Fibroblast of villous mesenchyme (primary cell): ENCODE results near the gene CNTNAP4. TPM values are rescaled to one million over a fixed set of nuclear protein-coding genes. Genes with fewer than 3 reads are reported as not detected.

ENCODE experiments used
- DNase-seq: peaks from one replicate; pipeline ENCODE4 v3.0.0-alpha.2; 2010; ENCODE audit warnings: low read depth
- H3K4me3 ChIP-seq: 2 replicates; pipeline ENCODE4 v1.5.1; 2011; ENCODE audit warnings: low read depth, mild to moderate bottlenecking, low read length
- total RNA-seq: library from RNA; depleted of rRNA; stranded (reverse); fragments of >200 nt; gene quantifications from 2 replicates; pipeline ENCODE4 v1.2.3, GENCODE V29; 2012
- TF ChIP-seq, protein P1 (sequence below): IDR thresholded peaks from 2 replicates; pipeline ENCODE4 v1.5.1; 2012; ENCODE audit warnings: low read depth, mild to moderate bottlenecking, low read length; ENCODE audit not compliant: insufficient read depth

CNTNAP4 gene
- total RNA-seq, 1 donor = not detected

DNA sequence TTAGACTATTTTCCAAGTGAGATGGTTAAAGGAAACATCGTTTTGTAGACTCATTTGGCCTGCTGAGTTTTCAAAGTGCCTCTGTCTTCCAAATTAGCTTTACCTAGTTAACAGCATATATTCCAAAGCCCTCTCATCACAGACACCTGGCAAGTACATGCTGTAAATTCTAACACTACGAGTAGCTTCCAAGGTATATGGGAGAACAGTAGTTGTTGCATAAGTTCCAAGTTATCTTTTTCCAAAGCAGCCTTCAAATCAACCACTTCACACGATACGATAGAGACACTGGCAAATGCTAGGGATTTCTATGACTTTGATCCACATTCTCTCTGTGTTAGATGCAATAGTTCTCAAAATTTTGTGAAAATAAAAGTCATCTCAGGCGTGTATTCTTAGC is 299.3 kb downstream of the CNTNAP4 start:
- DNase-seq = no peak
- no peak overlapping the region for H3K4me3 ChIP-seq
- TF ChIP-seq, protein P1, sequence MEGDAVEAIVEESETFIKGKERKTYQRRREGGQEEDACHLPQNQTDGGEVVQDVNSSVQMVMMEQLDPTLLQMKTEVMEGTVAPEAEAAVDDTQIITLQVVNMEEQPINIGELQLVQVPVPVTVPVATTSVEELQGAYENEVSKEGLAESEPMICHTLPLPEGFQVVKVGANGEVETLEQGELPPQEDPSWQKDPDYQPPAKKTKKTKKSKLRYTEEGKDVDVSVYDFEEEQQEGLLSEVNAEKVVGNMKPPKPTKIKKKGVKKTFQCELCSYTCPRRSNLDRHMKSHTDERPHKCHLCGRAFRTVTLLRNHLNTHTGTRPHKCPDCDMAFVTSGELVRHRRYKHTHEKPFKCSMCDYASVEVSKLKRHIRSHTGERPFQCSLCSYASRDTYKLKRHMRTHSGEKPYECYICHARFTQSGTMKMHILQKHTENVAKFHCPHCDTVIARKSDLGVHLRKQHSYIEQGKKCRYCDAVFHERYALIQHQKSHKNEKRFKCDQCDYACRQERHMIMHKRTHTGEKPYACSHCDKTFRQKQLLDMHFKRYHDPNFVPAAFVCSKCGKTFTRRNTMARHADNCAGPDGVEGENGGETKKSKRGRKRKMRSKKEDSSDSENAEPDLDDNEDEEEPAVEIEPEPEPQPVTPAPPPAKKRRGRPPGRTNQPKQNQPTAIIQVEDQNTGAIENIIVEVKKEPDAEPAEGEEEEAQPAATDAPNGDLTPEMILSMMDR = no peak

DNA sequence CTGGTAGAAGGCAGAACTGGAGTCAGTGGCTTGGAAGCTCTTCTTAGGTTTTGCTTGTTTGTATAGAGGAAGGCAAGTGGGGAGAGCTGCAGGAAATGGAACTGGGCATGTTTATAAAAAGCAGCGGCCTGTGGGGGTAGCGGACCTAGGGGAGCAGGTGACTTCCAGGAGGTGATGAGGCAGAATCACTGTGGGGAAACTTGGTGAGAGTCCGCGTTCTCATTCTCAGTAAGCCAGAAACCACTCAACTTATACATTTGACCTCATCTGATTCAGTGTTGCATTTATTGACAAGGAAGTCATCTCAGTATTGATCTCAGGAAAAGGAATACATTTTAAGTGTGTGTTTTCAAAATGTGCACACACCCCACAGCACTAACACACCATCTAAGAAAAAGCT is 299.8 kb downstream of the CNTNAP4 start:
- DNase-seq = no peak
- TF ChIP-seq, protein P1 = no peak
- H3K4me3 ChIP-seq = no peak overlapping the region

DNA sequence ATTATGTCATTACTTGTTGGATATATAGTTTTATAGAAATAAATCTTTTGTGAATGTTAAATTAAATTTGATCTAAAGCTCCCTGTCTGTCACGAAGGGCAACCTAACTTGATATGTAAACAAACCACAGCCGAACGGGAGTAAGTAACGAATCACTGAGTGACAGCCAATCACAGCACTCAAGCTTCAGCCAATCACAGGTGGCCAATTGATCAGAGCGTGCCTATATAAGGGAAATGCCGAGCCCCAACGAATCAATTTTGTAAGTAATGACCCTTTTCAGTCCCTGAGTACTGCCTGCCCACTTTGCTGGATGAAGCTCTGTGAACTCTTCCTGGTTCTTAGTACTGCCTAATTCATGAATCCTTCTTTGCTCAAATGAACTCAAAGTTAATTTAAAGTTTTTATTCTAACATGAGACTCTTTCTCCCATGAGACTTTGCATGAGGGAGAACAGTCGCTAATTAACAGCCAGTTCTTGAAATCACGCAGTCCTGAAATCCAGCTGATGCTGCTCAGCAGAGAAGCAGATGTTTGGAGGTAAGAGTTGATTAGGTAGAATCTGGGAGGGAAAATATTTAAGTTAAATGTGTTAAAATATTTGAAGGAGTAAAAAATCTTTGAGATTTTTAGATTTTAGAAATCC is 302.2 kb downstream of the CNTNAP4 start:
- TF ChIP-seq, protein P1 = no peak
- no peak for DNase-seq
- no peak overlapping the region for H3K4me3 ChIP-seq

DNA sequence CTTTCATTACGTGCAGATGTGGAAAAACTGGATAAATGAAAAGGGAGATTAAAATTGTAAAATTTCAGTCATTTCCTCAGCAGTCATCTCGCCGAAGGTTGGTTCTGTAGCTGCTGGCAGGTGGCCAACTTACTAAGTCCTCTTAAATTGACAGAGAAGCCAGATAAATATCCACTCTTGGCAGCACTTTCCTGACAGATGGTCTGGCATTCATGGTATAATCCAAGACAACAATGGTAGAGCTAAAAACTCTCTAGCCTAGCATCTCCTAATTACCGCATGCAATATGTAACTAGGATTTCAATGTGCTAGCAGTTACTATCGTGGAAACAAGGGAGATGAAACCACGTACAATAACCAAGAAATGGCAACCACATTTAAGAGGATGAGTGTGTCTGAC is 306.3 kb downstream of the CNTNAP4 start:
- no peak overlapping the region for H3K4me3 ChIP-seq
- no peak for DNase-seq
- TF ChIP-seq, protein P1 = no peak

DNA sequence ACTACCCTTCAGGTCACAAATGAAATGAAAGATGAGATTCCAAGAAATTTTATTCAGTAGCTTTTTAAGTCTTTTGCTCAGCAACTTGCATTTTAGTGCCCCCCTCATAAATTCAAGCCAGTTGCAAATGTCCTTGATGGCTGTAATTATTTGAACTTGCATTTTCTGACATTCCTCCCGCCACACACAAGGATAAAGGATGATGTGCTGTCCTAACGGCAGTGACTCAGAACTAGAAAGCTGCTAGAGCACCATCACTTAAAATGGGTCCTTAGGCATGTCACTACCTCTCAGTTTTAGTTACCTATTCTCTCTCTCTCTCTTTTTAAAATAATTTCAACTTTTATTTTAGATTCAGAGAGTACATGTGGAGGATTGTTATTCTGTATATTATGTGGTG is 306.7 kb downstream of the CNTNAP4 start:
- TF ChIP-seq, protein P1 = no peak
- DNase-seq = no peak
- no peak overlapping the region for H3K4me3 ChIP-seq

DNA sequence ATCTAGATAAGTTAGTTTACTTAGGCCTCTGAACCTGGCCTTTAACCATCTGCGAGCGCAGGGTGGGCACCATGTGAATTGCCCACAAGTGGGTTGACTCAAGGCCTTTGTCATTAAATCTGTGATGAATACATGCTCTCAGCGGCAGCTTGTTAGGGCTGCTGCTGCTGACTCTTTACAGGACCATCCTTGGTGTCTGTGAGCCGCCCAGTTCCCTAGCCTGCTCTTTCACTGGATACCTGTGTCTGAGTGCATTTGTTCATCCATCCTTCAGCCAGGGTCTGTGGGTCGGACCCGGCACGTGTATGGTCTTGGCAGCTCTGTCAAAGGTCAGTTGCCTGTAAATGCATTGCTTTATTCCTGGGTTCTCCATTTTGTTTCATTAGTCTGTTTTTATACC is 321.3 kb downstream of the CNTNAP4 start:
- TF ChIP-seq, protein P1 = no peak
- no peak for DNase-seq
- no peak overlapping the region for H3K4me3 ChIP-seq

DNA sequence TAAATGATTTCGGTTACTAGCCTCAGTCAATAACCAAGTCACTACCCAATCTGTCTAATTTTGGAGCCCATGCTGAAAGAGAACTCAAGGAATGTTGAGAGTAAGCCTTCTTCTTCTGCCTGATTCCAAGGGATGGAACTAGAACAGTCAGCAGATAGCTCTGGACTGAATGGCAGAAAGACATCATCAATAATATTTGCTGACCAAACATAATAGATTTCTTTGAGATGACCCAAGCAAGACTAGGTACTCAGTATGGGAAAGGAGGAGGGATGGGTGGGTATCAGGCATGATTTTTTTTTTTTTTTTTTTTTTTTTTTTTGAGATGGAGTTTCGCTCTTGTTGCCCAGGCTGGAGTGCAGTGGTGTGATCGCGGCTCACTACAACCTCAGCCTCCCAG is 330.1 kb downstream of the CNTNAP4 start:
- TF ChIP-seq, protein P1 = no peak
- no peak overlapping the region for H3K4me3 ChIP-seq
- DNase-seq = no peak
